NCI-H226 (cell line): ENCODE data around the gene CAMK2A.

Experiments
- DNase-seq: peaks from one replicate; pipeline ENCODE4 v3.0.0-alpha.2; 2015

CAMK2A gene

DNA sequence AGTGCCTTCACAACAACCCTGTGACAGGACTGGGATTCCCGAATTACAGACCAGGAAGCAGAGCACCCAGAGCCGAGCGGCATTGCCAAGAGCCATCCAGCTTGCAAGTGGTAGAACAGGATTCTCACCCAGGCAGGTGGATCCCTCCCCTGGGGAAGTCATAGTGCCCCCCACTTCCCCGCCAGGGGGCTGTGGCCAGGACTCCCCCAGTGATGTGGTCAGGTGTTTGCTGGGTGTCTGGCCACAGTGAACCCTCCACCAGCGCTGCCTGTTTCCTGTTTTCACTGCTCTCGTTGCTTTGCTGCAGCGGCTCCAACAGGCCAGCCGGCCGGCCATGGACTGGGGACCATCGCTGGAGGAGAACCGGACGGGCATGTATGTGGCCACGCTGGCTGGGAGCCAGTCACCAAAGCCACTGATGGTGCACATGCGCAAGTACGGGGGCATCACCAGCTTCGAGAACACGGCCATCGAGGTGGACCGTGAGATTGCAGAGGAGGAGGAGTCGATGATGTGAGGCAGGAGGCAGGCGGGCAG lies 80.4 kb downstream of the CAMK2A start:
- no peak for DNase-seq

DNA sequence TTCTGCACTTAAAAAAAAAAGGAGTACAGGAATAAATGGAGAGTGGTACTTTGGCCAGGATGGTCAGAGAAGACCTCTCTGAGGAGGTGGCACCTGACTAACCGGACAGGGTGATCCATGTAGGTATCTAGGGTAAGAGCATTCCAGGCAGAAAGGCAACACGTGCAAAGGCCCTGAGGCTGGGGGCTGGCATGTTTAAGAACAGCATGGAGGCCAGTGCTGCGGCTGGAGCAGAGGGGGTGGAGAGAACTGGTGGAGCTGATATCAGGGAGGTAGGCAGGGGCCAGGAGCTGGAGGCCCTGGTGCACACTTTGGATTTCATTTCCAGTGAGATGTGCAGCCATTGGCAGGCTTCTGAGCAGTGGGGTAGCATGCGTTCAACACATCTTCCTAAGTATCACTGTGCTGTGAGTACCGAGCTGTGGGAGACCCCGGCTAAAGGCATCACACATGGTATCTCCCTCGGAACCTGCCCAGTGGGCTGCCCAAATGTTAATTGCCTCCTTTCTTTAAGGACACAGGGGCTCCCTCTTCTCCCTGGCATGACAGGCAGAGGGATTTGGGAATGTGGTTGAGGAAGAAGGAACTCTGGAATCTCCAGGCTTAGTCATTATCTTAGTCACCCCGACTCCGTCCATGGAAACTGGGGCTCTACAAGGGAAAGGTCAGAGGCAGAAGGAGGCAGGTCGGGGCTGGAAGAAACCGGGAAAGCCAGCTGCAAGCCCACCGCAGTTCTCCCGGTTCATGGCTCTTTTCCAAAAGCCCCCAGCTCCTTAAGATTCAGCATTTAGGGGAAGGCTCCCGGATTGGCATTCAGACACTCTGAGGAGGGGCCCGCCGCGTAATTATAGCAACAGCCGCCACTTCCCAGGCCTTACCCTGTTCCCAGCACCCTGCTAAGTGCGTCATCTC lies 81.1 kb downstream of the CAMK2A start:
- DNase-seq, result peak; percentile 68

DNA sequence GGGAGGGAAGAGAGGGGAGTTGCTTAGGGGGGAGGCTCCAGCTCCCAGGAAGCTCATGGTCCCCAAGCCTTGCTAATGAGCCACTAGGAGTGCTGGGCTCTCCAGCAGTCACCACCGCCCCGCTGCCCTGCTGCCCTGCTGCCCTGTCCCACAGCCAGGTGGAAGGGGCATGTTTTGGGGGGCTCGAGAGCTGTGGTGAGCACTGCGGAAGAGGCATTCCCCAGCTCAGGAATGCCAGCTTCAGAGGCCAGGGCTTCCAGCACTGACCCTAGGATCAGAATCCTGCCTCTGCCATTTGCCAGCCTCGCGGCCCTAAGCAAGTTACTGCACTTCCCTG lies 82.8 kb downstream of the CAMK2A start:
- no peak for DNase-seq

DNA sequence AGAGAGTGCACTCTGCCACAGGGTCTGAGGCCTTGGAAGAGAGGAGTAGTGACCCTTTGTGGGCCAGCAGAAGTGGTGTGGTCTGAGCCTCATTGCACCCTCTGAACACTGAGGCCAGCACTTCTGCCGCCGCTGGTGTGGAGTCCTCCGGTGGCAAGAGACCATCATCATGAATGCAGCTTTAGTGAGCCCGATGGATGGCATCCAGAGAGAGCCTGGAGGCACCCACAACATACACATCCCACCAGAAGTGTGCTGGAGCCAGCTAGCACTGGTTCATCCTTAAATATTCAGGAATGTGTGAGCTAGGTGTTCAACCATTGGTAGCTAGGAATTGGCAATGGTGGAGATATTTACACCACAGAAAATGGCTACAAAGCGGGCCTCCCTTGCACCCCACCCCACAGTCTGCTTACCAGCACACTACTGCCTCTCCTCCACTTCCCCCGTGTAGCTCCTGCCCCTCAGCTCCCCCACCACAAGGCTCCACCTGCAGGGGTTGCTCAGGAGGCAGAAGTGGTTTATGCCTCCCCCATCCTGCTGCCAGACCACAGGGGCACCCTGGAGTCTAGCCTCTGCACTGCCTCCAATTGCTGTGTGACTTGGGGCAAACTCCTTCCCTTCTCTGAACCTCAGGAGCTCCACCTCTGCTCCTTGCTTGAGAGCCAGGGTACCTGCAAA lies 83.3 kb downstream of the CAMK2A start:
- DNase-seq, result peak; percentile 30

DNA sequence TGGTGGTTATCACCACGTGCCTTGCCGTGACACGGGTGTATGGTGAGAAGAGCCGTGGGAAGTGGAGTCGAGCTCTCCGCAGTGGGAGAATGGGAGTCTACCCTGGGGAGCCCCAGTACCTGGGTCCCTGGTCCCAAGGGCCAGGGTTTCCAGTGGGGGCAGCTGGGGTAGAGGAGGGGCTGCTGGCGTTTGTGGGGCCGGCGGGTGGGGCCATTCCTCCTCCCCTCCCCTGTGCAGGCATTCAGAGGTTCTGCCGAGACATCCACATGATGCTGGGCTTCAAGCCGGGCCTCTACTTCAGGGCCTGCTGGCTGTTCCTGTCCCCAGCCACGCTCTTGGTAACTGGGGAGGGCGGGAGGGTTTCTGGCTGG lies 85.0 kb downstream of the CAMK2A start:
- DNase-seq, result no peak

DNA sequence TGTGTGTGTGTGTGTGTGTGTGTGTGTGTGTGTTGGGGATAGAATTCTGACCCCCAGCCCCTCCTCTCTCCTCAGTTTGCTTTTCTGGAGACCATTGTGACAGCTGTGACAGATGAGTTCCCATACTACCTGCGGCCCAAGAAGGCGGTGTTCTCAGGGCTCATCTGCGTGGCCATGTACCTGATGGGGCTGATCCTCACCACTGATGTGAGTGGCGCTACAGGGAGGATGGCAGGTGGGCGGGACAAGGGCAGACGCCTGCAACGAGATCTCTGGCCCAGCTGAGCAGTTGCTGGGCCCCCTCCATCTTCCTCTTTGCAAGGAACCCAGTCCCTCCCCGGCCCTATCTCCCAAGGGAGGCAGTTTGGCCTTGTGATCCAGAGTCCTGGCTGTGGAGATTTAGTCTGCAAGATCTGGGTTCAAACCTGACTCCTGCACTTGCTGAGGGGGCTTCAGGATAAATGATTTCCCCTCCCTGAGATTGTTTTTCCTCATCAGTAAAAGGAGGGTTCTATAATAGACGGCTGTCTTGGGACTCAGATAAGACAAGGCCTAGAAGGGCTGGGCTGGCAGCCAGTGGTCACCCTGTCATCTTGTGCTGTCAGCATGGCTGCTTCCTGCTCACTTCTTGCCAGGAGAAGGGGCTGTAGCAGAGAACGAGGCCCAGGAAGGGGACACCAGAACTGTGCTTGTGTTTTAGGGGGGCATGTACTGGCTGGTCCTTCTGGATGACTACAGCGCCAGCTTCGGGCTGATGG lies 85.6 kb downstream of the CAMK2A start:
- DNase-seq, result no peak

DNA sequence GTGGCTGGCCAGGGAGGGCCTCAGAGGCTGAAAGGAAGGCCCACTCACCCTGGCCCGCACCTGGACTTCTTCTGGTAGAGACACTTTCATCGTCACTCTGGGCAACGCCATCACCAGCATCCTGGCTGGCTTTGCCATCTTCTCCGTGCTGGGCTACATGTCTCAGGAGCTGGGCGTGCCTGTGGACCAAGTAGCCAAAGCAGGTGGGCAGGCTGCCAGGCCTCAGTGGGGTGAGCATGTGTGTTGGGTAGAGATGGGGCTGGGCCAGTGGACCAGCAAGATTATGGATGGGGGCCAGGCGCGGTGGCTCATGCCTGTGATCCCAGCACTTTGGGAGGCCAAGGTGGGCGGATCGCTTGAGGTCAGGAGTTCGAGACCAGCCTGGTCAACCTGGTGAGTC lies 87.1 kb downstream of the CAMK2A start:
- no peak for DNase-seq

DNA sequence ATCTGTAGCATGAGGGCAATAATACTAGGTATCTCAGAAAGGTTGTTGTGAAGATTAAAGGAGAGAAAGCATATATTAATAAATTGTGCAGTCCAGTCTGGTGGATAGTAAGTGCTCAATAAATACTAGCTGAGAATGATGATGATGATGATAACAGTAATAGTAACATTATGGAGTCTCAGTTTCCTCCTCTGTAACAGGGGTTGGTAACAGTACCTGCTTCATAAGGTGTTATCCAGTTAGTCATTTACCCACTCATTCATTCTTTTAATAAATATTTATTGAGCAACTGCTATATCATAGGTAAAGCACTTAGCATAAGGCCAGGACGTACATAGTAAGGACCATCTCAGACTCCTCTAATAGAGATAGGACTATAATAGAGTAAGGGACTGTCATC lies 92.1 kb downstream of the CAMK2A start:
- no peak for DNase-seq

DNA sequence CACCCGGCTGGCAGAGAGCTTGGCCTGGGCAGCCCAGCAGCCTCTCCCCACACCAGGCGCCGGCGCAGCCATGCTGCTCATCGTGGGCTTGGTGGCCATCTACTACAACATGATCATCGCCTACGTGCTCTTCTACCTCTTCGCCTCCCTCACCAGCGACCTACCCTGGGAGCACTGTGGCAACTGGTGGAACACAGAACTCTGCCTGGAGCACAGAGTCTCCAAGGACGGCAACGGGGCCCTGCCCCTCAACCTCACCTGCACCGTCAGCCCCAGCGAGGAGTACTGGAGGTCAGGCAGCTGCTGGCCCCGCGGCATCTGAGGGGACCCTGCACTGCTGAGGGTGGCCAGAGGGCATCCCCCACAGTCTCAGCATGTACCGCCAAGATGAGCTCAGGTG lies 92.6 kb downstream of the CAMK2A start:
- DNase-seq, result no peak

DNA sequence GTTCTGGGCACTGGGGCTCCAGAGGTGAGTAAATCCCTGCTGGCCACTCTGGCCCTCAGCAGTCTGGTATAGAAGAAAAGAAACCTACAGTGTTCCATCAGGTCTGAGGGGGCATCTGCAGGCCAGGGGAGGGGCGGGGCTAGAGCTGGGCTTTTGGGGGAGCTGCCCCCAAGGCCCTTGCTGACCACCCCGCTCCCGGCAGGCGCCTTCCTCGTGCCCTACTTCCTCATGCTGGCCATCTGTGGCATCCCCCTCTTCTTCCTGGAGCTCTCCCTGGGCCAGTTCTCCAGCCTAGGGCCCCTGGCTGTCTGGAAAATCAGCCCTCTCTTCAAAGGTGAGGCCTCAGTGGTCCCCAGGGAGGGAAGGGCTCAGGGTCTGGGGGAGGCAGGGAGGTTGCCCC lies 93.1 kb downstream of the CAMK2A start:
- no peak for DNase-seq

DNA sequence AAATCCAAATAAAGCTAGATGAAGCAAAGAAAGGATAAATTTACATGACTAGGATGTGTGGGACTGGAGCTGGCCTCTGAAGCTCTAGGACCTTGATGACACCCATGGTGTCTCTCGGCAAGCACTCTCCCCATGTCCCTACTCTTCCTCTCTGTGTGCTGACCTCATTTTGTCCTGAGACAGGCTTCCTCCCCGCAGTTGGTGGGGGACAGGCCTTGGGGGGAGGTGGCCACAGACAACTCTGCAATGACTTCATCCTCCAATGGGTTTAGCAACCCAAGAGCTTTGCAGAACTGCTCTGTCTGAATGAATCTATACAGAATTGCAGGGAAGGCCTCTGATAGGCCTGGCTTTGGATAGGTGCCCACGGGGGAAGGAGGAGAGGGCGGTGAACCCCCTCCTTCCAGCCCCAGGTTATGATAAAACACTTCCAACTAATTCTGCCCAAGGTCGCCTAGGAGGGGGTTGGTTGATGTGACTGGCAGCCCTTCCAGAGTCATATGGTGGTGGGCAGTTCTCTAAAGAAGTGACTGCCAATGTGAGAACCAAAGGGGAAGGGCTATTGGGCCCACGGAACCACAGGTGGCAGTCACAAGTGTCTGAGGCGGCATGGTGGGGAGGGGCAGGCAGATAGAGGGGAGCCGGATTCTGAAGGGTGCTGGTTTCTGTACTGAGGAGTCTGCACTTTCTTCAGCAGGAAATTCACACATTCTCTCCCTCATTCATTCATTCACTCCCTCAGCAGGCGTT lies 93.7 kb downstream of the CAMK2A start:
- DNase-seq, result no peak

DNA sequence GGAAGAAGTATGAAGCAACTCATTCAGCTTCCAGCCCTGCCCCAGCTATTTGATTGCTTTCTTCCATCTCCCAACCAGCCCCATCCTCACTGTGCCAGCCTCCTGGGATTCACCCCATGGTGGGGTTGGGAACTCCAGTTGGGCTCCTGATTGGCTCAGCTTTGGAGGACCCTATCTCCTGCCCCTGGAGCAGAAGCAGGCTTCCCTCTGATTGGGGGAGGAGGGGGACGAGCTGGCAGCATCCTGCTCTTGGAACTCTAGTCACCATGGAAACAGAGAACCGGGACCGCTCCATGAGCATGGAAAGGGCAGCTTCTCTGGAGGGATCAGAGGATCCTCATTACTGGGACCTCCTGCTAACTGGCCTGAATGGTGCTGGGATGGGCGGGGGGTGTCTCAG lies 97.1 kb downstream of the CAMK2A start:
- DNase-seq, result no peak

DNA sequence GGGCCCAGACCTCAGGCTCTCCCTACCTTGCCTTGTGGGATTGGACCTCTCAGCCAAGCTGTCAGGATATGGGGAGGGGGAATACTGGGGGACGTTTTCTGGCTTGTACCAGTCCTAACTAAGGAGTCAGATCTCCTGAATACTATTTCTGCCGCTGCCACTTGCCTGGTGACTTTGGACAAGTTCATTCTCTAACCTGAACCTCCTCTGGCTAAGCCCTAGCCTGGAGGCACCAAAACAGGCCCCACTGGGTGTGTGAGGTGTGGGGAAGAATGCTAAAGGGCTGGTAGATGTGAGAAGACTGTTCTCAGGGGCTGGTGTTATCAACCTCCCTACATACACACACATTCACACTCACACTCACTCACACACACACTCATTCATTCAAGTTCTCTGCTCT lies 98.6 kb downstream of the CAMK2A start:
- DNase-seq, result no peak

DNA sequence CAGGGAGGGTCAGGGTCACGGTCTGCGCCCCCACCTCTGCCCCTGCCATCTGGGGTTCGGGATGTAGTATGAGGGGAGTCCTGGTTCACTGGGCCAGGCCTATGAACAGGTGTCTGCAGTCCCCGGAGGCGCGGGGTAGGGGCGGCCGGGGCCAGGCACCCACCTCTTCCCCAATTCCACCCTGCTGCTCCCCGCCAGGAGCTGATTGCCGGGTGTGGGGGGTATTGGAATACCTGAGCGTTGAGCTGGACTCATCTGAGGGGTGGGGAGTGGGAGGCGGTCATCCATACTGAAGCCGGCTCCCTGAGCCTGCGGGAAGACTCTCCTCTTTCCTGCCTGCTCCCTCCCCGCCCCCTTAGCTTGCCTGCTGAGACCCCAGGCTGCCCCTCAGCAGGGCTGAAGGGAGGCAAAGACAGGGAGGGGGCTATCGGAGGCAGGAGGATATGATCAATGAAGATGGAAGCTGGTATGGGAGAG lies 99.0 kb downstream of the CAMK2A start:
- DNase-seq, result no peak

DNA sequence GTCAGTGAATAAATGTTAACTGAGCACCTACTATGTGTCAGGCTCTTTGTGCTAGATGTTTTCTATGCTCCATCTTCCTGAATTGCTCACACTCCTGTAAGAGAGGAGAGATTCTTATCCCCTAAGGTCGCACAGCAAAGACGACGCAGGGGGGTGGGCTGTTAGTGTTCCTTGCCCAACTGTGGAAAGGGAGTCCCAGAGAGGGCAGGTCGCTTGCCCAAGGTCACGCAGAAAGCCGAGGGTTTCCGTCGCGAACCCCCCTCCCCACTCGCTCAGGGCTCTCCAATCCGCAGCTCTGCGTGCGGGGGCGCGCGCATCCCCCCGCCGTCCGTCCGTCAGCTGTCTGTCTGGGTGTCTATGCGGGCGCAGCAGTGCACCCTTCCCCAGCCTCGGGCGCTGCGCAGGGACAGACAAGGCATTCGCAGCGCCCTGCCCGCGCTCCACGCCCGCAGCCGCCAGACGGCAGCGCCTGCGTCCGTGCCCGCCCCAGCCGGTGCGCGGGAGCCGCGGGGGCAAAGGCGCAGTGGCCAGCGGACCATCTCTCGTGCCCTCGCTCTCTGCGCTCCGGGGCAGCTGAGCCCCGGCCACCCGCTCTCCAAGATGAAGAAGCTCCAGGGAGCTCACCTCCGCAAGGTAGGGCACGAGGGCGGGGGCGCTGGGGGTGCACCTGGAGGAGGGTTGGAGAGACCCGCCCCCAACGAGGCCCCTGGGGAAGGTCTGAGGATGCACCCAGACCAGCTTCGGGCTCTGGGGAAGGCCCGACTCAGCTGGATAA lies 99.7 kb downstream of the CAMK2A start, which contains the start of gene SLC6A7:
SLC6A7 (plus strand) TSS at position 335 of the 775 bp plus-strand sequence; CDS start at position 601, 266 bp downstream.
- no peak for DNase-seq

DNA sequence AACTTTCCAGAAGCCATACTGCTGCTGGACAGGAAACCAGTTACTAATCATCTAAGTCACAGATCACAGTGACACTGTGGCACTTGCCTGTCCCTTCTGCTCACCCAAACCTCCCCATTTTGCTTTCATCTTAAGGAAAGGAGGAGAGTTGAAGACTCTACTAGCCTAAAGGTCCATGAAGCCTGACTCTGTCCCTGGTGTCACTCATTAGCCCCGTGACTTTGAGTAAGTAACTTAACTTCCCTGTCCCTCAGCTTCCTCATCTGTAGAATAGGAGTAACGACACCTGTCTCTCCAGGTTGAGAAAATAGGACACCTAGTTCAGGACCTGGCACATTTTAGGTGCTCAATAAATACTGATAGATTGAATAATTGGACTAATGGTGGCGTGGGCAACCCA lies 100.2 kb downstream of the CAMK2A start:
- no peak for DNase-seq

DNA sequence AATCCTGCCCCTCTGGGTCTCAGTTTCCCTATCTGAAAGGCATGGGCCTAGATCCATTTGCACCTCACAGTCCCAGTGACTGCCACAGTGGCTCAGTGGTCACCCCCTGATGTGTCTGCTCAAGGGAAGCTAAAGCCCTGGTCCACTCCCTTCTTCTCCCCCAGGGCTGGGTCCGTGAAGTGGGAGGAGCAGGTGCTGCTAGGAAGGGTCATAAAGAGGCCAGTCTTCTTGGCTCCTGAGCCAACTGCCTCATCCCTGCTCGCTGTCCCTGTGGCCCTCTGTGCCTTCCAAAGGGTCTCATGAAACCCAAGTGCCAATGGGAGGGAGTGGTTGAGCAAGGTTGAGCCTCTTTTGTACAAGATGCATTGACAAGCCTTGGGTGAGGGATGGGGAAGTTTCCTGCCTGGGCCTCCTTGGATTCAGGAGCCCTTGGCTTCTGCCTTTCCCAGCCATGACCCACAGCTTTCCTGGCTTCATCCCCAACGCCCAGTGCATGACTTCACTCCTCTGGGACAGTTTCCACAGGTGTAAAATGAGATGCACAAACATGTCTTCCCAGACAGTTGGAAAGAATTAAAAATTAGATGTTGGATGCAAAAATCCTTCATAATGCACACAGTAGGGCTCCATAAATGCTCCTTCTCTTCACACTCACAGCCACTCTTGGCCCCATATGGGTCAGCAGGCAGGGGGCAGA lies 101.3 kb downstream of the CAMK2A start:
- no peak for DNase-seq

DNA sequence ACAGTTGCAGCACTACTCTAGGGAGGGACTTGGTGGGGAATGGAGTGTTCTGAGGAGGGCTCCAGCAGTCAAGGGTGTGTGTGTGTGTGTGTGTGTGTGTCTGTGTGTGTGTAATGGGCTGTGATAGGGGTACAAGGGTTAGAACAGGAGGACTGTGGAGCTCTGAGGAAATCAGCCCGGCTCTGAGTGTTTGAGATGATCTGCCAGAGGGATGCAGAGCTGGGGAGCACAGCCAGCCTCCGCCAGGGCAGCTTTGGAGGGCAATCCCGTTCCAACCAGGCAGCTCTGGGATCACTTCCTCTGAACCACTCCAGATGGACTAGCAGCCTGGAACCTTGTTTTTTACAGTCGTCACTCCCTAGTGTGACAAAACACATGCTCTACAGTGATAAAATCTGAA lies 102.7 kb downstream of the CAMK2A start:
- no peak for DNase-seq

DNA sequence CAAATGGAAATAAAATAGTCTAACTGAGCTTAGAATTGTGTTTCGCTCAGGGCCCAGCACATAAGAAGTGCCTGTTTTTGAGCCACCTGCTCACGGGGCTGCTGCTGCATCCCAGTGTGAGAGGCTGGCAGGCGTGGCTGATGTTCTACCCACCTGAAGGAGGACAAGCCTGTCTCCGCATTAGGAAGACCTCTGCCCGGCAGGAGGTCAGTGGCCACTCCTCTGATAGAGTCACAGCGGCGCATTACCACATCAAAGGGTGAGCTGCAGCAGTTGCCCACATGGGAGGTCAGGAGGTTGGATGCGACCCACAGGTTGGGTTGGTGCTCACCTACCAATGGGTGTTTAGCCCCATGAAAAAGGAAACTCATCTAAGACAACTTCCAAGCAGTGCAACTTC lies 103.4 kb downstream of the CAMK2A start:
- no peak for DNase-seq

DNA sequence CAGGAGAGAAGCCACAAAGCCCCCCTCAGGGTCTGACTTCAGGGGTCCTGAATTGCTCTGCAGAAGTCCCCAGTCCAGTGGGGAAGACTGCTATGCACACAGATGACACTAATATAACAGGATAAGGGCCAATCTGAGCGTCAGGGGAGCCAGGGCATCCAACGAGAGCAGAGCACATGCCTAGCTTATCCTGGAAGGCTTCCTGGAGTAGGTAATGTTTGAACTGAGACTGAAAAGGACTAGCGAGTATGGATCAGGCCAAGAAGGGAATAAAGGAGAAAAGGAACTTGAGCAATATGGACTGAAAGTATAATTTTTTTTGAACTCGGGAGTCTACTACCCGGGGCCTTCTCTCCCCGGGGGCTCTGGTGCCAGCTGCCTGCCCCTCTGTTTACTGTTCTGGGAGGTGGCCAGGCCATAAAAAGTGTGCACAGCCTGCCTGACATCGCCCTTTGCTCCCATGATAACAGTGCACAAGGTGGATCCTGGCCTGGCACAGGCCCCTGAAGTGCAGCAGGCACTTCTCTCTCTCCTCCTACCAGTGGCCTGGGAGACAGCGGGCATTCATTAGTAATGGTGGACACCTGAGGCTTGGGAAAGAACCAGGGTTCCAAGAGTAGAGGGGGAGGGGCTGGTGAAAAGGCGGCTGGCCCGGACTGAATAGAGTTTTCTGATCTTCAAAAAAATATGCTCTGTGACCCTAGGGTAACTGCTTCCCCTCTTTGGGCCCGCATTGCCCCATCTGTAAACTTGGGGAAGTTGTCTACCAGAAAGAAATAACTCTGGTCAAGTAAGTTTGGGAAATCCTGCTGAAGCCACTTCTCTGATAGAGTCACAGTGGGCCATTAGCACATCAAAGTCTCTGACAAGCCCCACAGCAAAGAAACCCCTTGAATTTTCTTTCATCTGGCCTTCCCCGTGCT lies 104.3 kb downstream of the CAMK2A start:
- DNase-seq, result no peak
